GM10266 (cell line): Measurements from ENCODE around the gene NTRK2.

Experiments
- DNase-seq: peaks from one replicate; pipeline ENCODE4 v3.0.0; 2012; ENCODE audit errors: extremely low spot score
- CTCF ChIP-seq: IDR thresholded peaks from 2 replicates; pipeline ENCODE4 v1.5.1; 2012; ENCODE audit warnings: mild to moderate bottlenecking, low read depth; ENCODE audit not compliant: control insufficient read depth, insufficient read depth; ENCODE audit errors: missing control alignments

The NTRK2 gene

GRCh38 chr9:84966876-84967830 is 297.6 kb downstream of the NTRK2 start:
- DNase-seq: no peak
- peak; percentile 40 for TF ChIP-seq CTCF

GRCh38 chr9:84969084-84969483 is 299.6 kb downstream of the NTRK2 start:
- TF ChIP-seq CTCF: no peak
- no peak for DNase-seq

GRCh38 chr9:84969736-84970135 is 300.2 kb downstream of the NTRK2 start:
- TF ChIP-seq CTCF: no peak
- no peak for DNase-seq

- no peak for TF ChIP-seq CTCF
- DNase-seq: no peak
Measured at GRCh38 chr9:84970432-84970831, 300.9 kb downstream of the NTRK2 start.

GRCh38 chr9:84971571-84971970 is 302.0 kb downstream of the NTRK2 start:
- TF ChIP-seq CTCF: no peak
- no peak for DNase-seq

GRCh38 chr9:84974258-84974657 is 304.7 kb downstream of the NTRK2 start:
- DNase-seq: no peak
- TF ChIP-seq CTCF: no peak

- TF ChIP-seq CTCF: no peak
- no peak for DNase-seq
Measured at GRCh38 chr9:84974855-84975254, 305.3 kb downstream of the NTRK2 start.
